Left lobe of liver (tissue), 2 donors: ENCODE measurements around the gene NOTCH2NLA. TPM values are rescaled to one million over a fixed set of nuclear protein-coding genes. Genes with fewer than 3 reads are reported as not detected.
"Not testable (repeated sequence)": the region's sequence is repeated elsewhere in the genome, so short reads cannot be mapped to it uniquely, and the experiment has no call there.

Source experiments
- ATAC-seq: fragments of 200-7000 bp; cut with Tn5 transposase; one replicate; pipeline ENCODE4 v1.9.1; 2020; ENCODE audit warnings: mild to moderate bottlenecking, moderate library complexity
- DNase-seq: peaks from one replicate; pipeline ENCODE4 v3.0.0-alpha.2; 2020; ENCODE audit warnings: low spot score
- total RNA-seq: library from RNA; stranded (reverse); gene quantifications from one replicate; pipeline ENCODE4 v1.2.1, GENCODE V29; 2021
- donor health status: DM: no; HTN: no; CAD: no; lungs with moderate emphysema.
- donor health status: DM: no; HTN: yes; CAD: no.

The NOTCH2NLA gene
- total RNA-seq, 1 donor from 2014 or later, result 23.5 TPM

DNA sequence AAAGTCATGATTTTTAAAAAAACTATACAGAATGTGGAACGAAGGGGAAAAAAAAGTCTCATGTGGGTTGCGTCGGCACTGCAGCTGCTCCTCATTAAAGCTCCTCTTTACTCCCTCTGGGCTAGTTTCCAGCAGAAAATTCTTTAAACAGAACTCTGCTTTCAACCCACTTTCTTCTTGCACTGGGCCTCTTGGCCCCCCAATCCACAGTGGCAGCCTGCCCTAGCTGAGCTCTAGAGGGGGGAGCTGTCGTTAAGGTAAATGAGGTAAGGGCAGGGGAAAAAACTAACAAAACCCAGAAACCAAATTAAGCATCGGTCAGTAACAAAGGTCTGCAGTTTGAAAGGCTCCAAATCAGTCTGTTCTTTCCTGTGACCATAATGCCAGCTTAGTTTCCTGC is 54.3 kb downstream of the NOTCH2NLA start:
- DNase-seq, ATAC-seq: not testable (repeated sequence)

DNA sequence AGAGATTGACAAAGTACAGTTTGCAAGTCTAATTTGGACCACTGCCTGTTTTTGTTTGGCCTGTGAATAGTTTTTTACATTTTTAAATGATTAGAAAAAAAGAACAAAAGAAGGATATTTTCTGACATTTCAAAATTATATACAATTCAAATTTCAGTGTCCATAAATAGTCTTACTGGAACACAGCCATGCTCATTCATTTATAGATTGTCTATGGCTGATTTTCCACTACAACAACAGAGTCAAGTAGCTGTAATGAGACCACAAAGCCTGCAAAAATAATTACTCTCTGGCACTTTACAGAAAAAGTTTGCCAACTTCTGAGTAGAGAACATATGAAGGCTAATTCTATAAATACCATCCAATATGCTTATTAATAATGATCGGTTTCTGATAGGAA is 61.1 kb downstream of the NOTCH2NLA start:
- not testable (repeated sequence) for ATAC-seq, DNase-seq

GRCh38 chr1:146167273-146167672 is 61.5 kb downstream of the NOTCH2NLA start:
- DNase-seq, ATAC-seq: not testable (repeated sequence)

GRCh38 chr1:146144465-146144864 is 84.4 kb downstream of the NOTCH2NLA start, which contains the start of gene NBPF10:
NBPF10 (minus strand) TSS chr1:146144804; CDS start chr1:146144769, 35 bp downstream.
- DNase-seq, result not testable (repeated sequence)

More at GRCh38 chr1:146144465-146144864, 84.4 kb downstream of the NOTCH2NLA start, which contains the start of gene NBPF10:
- ATAC-seq, result not testable (repeated sequence)

Other genes with a start within 250 kb of the NOTCH2NLA start
- gene TXNIP, start 232.4 kb downstream of the NOTCH2NLA start, total RNA-seq, result 66.5 TPM
- 110 TPM for gene HJV, start 207.3 kb downstream of the NOTCH2NLA start, total RNA-seq
- 1.4 TPM for gene NBPF10, start 84.2 kb downstream of the NOTCH2NLA start, total RNA-seq